ENCODE measurements around the gene PTPRD.

DNA sequence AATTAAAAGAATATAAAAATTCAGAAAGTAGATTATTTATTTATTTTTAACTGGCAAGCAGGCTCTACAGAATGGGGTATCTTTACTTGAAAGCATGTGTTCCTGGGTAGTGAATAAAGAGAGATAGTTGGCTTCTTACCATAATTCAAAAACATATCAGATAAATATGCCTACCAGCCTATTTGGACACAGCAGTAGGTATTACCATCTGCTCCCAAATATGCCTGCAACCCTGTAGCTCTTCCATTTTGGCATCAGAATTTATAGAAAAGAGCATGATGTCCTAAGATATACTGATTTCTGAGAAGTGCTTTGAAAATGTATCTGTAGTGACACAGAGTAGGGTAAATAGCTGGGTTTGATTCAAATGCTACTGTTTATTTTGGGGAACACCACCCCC is 1512.7 kb downstream of the PTPRD start:
- TF ChIP-seq ZNF513 (tag by site-specific recombination; IDR thresholded peaks at IDR 0.05) (no peak), OVOL3 (tag by site-specific recombination; IDR thresholded peaks at IDR 0.05) (no peak), ZNF654 (tag by site-specific recombination; IDR thresholded peaks at IDR 0.05; ENCODE audit: low read depth) (no peak), ZBTB21 (tag by site-specific recombination; IDR thresholded peaks at IDR 0.05) (no peak), ZNF629 (tag by site-specific recombination; IDR thresholded peaks at IDR 0.05) (no peak), ZNF335 (tag by site-specific recombination; conservative IDR thresholded peaks at IDR 0.05) (no peak)
- TF ChIP-seq, protein P1, sequence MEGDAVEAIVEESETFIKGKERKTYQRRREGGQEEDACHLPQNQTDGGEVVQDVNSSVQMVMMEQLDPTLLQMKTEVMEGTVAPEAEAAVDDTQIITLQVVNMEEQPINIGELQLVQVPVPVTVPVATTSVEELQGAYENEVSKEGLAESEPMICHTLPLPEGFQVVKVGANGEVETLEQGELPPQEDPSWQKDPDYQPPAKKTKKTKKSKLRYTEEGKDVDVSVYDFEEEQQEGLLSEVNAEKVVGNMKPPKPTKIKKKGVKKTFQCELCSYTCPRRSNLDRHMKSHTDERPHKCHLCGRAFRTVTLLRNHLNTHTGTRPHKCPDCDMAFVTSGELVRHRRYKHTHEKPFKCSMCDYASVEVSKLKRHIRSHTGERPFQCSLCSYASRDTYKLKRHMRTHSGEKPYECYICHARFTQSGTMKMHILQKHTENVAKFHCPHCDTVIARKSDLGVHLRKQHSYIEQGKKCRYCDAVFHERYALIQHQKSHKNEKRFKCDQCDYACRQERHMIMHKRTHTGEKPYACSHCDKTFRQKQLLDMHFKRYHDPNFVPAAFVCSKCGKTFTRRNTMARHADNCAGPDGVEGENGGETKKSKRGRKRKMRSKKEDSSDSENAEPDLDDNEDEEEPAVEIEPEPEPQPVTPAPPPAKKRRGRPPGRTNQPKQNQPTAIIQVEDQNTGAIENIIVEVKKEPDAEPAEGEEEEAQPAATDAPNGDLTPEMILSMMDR (tag by site-specific recombination; IDR thresholded peaks at IDR 0.05): no peak
- TF ChIP-seq, protein P2, sequence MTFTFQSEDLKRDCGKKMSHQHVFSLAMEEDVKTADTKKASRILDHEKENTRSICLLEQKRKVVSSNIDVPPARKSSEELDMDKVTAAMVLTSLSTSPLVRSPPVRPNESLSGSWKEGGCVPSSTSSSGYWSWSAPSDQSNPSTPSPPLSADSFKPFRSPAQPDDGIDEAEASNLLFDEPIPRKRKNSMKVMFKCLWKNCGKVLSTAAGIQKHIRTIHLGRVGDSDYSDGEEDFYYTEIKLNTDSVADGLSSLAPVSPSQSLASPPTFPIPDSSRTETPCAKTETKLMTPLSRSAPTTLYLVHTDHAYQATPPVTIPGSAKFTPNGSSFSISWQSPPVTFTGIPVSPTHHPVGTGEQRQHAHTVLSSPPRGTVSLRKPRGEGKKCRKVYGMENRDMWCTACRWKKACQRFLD (tag by site-specific recombination; IDR thresholded peaks at IDR 0.05): no peak
- TF ChIP-seq, protein P3, sequence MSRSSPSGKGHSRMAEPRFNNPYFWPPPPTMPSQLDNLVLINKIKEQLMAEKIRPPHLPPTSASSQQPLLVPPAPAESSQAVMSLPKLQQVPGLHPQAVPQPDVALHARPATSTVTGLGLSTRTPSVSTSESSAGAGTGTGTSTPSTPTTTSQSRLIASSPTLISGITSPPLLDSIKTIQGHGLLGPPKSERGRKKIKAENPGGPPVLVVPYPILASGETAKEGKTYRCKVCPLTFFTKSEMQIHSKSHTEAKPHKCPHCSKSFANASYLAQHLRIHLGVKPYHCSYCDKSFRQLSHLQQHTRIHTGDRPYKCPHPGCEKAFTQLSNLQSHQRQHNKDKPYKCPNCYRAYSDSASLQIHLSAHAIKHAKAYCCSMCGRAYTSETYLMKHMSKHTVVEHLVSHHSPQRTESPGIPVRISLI (tag by site-specific recombination; IDR thresholded peaks at IDR 0.05): no peak
- TF ChIP-seq, protein P4, sequence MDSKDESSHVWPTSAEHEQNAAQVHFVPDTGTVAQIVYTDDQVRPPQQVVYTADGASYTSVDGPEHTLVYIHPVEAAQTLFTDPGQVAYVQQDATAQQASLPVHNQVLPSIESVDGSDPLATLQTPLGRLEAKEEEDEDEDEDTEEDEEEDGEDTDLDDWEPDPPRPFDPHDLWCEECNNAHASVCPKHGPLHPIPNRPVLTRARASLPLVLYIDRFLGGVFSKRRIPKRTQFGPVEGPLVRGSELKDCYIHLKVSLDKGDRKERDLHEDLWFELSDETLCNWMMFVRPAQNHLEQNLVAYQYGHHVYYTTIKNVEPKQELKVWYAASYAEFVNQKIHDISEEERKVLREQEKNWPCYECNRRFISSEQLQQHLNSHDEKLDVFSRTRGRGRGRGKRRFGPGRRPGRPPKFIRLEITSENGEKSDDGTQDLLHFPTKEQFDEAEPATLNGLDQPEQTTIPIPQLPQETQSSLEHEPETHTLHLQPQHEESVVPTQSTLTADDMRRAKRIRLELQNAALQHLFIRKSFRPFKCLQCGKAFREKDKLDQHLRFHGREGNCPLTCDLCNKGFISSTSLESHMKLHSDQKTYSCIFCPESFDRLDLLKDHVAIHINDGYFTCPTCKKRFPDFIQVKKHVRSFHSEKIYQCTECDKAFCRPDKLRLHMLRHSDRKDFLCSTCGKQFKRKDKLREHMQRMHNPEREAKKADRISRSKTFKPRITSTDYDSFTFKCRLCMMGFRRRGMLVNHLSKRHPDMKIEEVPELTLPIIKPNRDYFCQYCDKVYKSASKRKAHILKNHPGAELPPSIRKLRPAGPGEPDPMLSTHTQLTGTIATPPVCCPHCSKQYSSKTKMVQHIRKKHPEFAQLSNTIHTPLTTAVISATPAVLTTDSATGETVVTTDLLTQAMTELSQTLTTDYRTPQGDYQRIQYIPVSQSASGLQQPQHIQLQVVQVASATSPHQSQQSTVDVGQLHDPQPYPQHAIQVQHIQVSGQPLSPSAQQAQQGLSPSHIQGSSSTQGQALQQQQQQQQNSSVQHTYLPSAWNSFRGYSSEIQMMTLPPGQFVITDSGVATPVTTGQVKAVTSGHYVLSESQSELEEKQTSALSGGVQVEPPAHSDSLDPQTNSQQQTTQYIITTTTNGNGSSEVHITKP (tag by site-specific recombination; IDR thresholded peaks at IDR 0.05): no peak
